ENCODE data around the gene PEX14.

PEX14 gene

DNA sequence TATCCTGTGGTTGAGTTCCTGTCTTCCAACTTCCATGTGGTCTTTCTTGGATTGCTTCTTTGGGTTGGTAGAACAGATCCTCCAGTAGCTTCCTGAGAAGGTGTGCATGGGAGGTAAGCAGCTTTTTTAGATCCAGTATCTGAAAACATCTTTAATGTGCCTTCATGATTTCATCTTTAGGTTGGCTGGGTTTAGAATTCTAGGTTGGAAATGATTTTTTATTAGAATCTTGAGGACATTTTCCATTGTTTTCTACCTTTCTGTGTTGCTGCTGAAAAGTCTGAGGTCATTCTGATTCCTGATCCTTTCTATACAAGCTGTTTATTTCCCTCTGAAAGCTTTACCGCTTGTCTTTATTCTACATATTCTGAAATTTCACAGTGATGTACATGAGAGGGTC is 94.8 kb downstream of the PEX14 start:
- TF ChIP-seq, protein P1, sequence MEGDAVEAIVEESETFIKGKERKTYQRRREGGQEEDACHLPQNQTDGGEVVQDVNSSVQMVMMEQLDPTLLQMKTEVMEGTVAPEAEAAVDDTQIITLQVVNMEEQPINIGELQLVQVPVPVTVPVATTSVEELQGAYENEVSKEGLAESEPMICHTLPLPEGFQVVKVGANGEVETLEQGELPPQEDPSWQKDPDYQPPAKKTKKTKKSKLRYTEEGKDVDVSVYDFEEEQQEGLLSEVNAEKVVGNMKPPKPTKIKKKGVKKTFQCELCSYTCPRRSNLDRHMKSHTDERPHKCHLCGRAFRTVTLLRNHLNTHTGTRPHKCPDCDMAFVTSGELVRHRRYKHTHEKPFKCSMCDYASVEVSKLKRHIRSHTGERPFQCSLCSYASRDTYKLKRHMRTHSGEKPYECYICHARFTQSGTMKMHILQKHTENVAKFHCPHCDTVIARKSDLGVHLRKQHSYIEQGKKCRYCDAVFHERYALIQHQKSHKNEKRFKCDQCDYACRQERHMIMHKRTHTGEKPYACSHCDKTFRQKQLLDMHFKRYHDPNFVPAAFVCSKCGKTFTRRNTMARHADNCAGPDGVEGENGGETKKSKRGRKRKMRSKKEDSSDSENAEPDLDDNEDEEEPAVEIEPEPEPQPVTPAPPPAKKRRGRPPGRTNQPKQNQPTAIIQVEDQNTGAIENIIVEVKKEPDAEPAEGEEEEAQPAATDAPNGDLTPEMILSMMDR (IDR thresholded peaks at IDR 0.05; ENCODE audit: unreplicated experiment in 3 of 3): no peak
- Mint-ChIP-seq H3K4me1 (no peaks in the 10 kb centered on the region), H3K9me3 (peaks cover 14% of the 10 kb centered on the region), H3K4me3 (no peak overlapping the region), H3K36me3 (ENCODE audit: low read depth) (peaks cover 25% of the 10 kb centered on the region), H3K27me3 (ENCODE audit: low read depth) (no peaks in the 10 kb centered on the region), H3K27ac (no peak overlapping the region)

DNA sequence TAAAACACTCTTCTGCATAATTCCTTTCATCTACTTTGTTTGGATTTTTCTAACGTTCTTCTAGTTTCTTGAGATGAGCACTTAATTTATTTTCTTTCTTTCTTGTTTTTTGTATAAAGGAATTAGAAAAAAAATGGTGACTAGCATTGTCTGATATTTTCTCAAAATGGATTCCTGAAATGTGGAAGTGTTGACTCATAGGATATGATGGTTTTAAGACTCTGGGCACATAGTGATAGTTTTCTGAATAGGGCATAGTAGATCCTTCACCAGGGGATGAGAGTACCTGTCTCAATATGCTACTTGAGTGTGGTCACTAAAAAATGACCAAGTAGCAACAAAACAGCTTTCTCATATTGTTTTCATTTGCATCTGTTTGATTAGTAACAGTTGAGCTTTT is 100.9 kb downstream of the PEX14 start:
- Mint-ChIP-seq H3K4me3 (no peak overlapping the region), H3K27me3 (ENCODE audit: low read depth) (no peaks in the 10 kb centered on the region), H3K36me3 (ENCODE audit: low read depth) (peaks cover 18% of the 10 kb centered on the region), H3K27ac (no peak overlapping the region), H3K9me3 (peaks cover 9% of the 10 kb centered on the region), H3K4me1 (no peaks in the 10 kb centered on the region)
- TF ChIP-seq, protein P1 (IDR thresholded peaks at IDR 0.05; ENCODE audit: unreplicated experiment in 3 of 3): no peak

DNA sequence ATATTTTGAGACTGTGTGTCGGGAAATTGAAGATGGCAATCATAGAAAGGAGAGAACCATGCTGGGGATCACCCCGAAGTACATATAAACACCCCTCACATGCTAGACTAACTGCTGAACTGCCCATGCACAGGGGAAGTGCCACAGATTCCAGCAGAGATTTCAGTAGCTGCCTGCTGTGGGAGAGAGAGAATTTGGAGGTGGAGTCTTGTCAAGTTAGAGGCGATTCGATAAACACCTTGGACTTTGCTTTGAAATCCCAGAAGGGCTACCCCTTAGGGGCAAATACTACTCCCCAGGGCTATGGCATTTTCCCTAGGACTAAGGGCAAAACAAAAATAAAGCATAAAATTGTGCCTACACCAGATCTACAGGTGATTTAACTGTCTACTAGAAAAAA is 103.3 kb downstream of the PEX14 start:
- Mint-ChIP-seq H3K9me3 (peaks cover 16% of the 10 kb centered on the region), H3K27ac (no peak overlapping the region), H3K36me3 (ENCODE audit: low read depth) (peaks cover 30% of the 10 kb centered on the region), H3K4me3 (no peak overlapping the region), H3K27me3 (ENCODE audit: low read depth) (no peaks in the 10 kb centered on the region), H3K4me1 (no peaks in the 10 kb centered on the region)
- TF ChIP-seq, protein P1 (IDR thresholded peaks at IDR 0.05; ENCODE audit: unreplicated experiment in 3 of 3): no peak

DNA sequence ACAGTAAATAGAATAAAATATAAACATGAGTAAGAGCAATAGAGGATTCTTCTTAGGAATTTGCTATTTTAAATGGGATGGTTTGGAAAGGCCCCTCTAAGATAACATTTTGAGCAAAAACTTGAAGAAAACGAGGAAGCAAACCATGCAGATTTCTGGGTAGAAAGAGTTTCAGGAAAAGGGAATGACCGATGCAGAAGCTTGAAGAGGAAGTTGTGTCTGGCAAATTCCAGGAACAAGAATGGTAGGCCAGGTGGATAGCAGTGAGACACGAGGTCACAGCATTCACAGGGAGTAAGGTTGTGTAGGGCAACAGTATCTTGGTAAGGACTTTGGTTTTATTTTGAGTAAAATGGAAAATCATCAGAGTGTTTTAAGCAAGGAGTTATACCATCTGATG is 108.9 kb downstream of the PEX14 start:
- TF ChIP-seq, protein P1 (IDR thresholded peaks at IDR 0.05; ENCODE audit: unreplicated experiment in 3 of 3): no peak
- Mint-ChIP-seq H3K4me3 (no peak overlapping the region), H3K27ac (no peak overlapping the region), H3K4me1 (no peaks in the 10 kb centered on the region), H3K27me3 (ENCODE audit: low read depth) (no peaks in the 10 kb centered on the region), H3K36me3 (ENCODE audit: low read depth) (peaks cover 53% of the 10 kb centered on the region), H3K9me3 (peaks cover 42% of the 10 kb centered on the region)

DNA sequence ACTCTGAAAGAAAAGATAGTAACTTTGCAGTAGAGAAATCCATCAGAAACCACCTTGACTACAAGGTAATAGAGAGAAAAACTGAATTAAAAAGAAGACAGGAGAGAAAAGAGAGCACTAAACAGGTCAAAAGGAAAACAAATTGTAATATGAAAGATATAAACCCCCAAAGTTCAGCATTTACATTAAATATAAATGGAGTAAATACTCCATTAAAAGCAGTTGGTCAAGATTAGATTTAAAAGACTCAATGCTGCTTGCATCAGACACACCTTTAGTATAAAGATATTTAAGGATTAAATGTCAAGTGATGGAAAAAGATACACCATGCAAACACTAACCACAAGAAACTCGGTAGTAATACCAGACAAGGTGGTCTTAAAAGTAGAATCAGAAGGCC is 110.5 kb downstream of the PEX14 start:
- H3K27me3 Mint-ChIP-seq (ENCODE audit: low read depth): peaks cover 3% of the 10 kb centered on the region
- no peaks in the 10 kb centered on the region for H3K4me1 Mint-ChIP-seq
- H3K27ac Mint-ChIP-seq: no peak overlapping the region
- no peak overlapping the region for H3K4me3 Mint-ChIP-seq
- H3K9me3 Mint-ChIP-seq: peaks cover 36% of the 10 kb centered on the region
- H3K36me3 Mint-ChIP-seq (ENCODE audit: low read depth): peaks cover 43% of the 10 kb centered on the region
- TF ChIP-seq, protein P1 (IDR thresholded peaks at IDR 0.05; ENCODE audit: unreplicated experiment in 3 of 3): no peak

DNA sequence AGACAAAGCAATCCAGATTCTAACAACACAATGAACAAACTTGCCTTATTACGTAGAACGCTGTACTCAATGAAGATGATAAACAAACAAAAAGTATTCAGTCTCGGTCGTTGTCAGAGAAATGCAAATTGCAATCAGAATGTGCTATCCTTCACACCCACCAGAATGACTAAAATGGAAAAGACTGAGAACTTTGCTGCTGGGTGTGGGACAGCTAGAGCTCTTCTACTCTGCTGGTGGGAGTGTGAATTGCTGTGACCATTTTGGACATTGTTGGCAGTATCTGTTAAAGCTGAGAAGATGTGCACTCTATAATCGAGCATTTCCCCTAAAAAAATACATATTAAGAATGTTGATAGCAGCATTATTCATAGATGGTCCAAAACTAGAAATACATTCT is 111.4 kb downstream of the PEX14 start:
- H3K9me3 Mint-ChIP-seq: peaks cover 34% of the 10 kb centered on the region
- no peak overlapping the region for H3K4me3 Mint-ChIP-seq
- no peaks in the 10 kb centered on the region for H3K4me1 Mint-ChIP-seq
- H3K27me3 Mint-ChIP-seq (ENCODE audit: low read depth): peaks cover 3% of the 10 kb centered on the region
- H3K27ac Mint-ChIP-seq: no peak overlapping the region
- TF ChIP-seq, protein P1 (IDR thresholded peaks at IDR 0.05; ENCODE audit: unreplicated experiment in 3 of 3): no peak
- peaks cover 39% of the 10 kb centered on the region for H3K36me3 Mint-ChIP-seq (ENCODE audit: low read depth)
